NK-92 (cell line): ENCODE results near the gene IL1RAPL2.
"Not testable (repeated sequence)": the region's sequence is repeated elsewhere in the genome, so short reads cannot be mapped to it uniquely, and the experiment has no call there.

Experiments
- DNase-seq: peaks from one replicate; lab custom pipeline; 2025; ENCODE audit not compliant: unreplicated experiment; lab: John Stamatoyannopoulos, UW

The IL1RAPL2 gene

GRCh38 chrX:104842646-104843045 lies 276.6 kb downstream of the IL1RAPL2 start:
- no peak for DNase-seq

GRCh38 chrX:104852241-104852640 lies 286.2 kb downstream of the IL1RAPL2 start:
- no peak for DNase-seq

GRCh38 chrX:104854188-104854587 lies 288.2 kb downstream of the IL1RAPL2 start:
- no peak for DNase-seq

GRCh38 chrX:104854790-104855340 lies 288.9 kb downstream of the IL1RAPL2 start:
- no peak for DNase-seq

- DNase-seq, result no peak
These were observed 297.5 kb downstream of the IL1RAPL2 start for GRCh38 chrX:104863466-104863865.

- no peak for DNase-seq
These were observed 298.3 kb downstream of the IL1RAPL2 start for GRCh38 chrX:104864296-104864695.

- DNase-seq, result no peak
These were observed 311.5 kb downstream of the IL1RAPL2 start for GRCh38 chrX:104877504-104877903.

GRCh38 chrX:104902070-104902469 lies 336.1 kb downstream of the IL1RAPL2 start:
- DNase-seq, result no peak

GRCh38 chrX:104909694-104910093 lies 343.7 kb downstream of the IL1RAPL2 start:
- DNase-seq, result not testable (repeated sequence)

- DNase-seq, result no peak
These were observed 347.3 kb downstream of the IL1RAPL2 start for GRCh38 chrX:104913348-104913747.

- not testable (repeated sequence) for DNase-seq
These were observed 348.7 kb downstream of the IL1RAPL2 start for GRCh38 chrX:104914686-104915085.

GRCh38 chrX:104918122-104918521 lies 352.1 kb downstream of the IL1RAPL2 start:
- no peak for DNase-seq

- DNase-seq, result no peak
These were observed 355.7 kb downstream of the IL1RAPL2 start for GRCh38 chrX:104921584-104922205.

- DNase-seq, result no peak
These were observed 356.2 kb downstream of the IL1RAPL2 start for GRCh38 chrX:104922206-104922621.

GRCh38 chrX:104929324-104929723 lies 363.3 kb downstream of the IL1RAPL2 start:
- DNase-seq, result no peak

- DNase-seq, result no peak
These were observed 369.6 kb downstream of the IL1RAPL2 start for GRCh38 chrX:104935581-104935980.

- DNase-seq, result no peak
These were observed 387.3 kb downstream of the IL1RAPL2 start for GRCh38 chrX:104953251-104953650.

- no peak for DNase-seq
These were observed 395.9 kb downstream of the IL1RAPL2 start for GRCh38 chrX:104961926-104962325.

GRCh38 chrX:104968241-104968640 lies 402.2 kb downstream of the IL1RAPL2 start:
- DNase-seq, result no peak

GRCh38 chrX:104972737-104973136 lies 406.7 kb downstream of the IL1RAPL2 start:
- no peak for DNase-seq

- no peak for DNase-seq
These were observed 421.1 kb downstream of the IL1RAPL2 start for GRCh38 chrX:104987063-104987462.

GRCh38 chrX:104988038-104988437 lies 422.0 kb downstream of the IL1RAPL2 start:
- no peak for DNase-seq

- DNase-seq, result no peak
These were observed 429.5 kb downstream of the IL1RAPL2 start for GRCh38 chrX:104995546-104995945.
